H1 (cell line): ENCODE data around the gene CAPZA2. TPM values are rescaled to one million over a fixed set of nuclear protein-coding genes. Genes with fewer than 3 reads are reported as not detected.

ENCODE experiments used
- CTCF ChIA-PET: fragments of 300-600 bp; sonication (Branson Sonifier 250); formaldehyde crosslinking; loops from one replicate; lab custom pipeline; 2021; ENCODE audit not compliant: partially characterized antibody; lab: Charles Lee
- POLR2A ChIA-PET: fragments of 300-600 bp; sonication (Branson Sonifier 250); formaldehyde crosslinking; loops from one replicate; lab custom pipeline; 2021; ENCODE audit warnings: inconsistent platforms; ENCODE audit not compliant: partially characterized antibody; lab: Charles Lee
- DNase-seq, 2 experiments: peaks; one replicate each; pipeline versions ENCODE4 v3.0.0 to v3.0.0-alpha.2; 2010 to 2022; ENCODE audit warnings: low spot score in 2 of 2, low read depth in 1 of 2, mixed read lengths in 1 of 2
- FAIRE-seq: peaks from 2 replicates; lab custom pipeline; 2011; peaks lifted over from hg19 to GRCh38; lab: Jason Lieb, UNC
- H2AFZ ChIP-seq: 2 replicates; pipeline ENCODE4 v1.8.1; 2012; ENCODE audit warnings: low read length, inconsistent platforms
- H2AK5ac ChIP-seq: 2 replicates; pipeline ENCODE4 v1.6.1; 2013; ENCODE audit warnings: low read depth, low read length
- H2BK120ac ChIP-seq: replicated peaks from 2 replicates; pipeline ENCODE3; 2013; ENCODE audit warnings: low read depth, low read length, inconsistent platforms
- H2BK12ac ChIP-seq: 2 replicates; pipeline ENCODE4 v1.6.1; 2013; ENCODE audit warnings: low read depth, low read length
- H2BK15ac ChIP-seq: 2 replicates; pipeline ENCODE4 v1.6.1; 2013; ENCODE audit warnings: low read length
- H2BK20ac ChIP-seq: 2 replicates; pipeline ENCODE4 v1.6.1; 2013; ENCODE audit warnings: low read length
- H2BK5ac ChIP-seq: 2 replicates; pipeline ENCODE4 v1.6.1; 2013; ENCODE audit warnings: low read depth, low read length
- H3K14ac ChIP-seq: 2 replicates; pipeline ENCODE4 v1.6.1; 2013; ENCODE audit warnings: inconsistent platforms; ENCODE audit not compliant: insufficient read length
- H3K18ac ChIP-seq: 2 replicates; pipeline ENCODE4 v1.6.1; 2013; ENCODE audit warnings: low read length; ENCODE audit errors: extremely low read depth
- H3K23ac ChIP-seq: 2 replicates; pipeline ENCODE4 v1.6.1; 2013; ENCODE audit warnings: inconsistent platforms; ENCODE audit not compliant: insufficient read length
- H3K23me2 ChIP-seq: 2 replicates; pipeline ENCODE4 v1.6.1; 2013; ENCODE audit warnings: low read depth, low read length
- H3K27ac ChIP-seq: 2 replicates; pipeline ENCODE4 v1.6.1; 2011; ENCODE audit warnings: low read depth, low read length, inconsistent platforms
- H3K27me3 ChIP-seq, 4 experiments: replicated peaks in 1 of 4; 1 replicate in 1 of 4; 2 replicates in 3 of 4; pipeline versions ENCODE4 v1.6.1 to v1.8.1; 2011 to 2013; ENCODE audit warnings: low read length in 3 of 4, mild to moderate bottlenecking in 3 of 4, inconsistent platforms in 2 of 4, mixed read lengths in 2 of 4, moderate library complexity in 1 of 4; ENCODE audit not compliant: control insufficient read depth in 3 of 4, insufficient read depth in 3 of 4; ENCODE audit errors: extremely low read depth in 1 of 4
- H3K36me3 ChIP-seq, 4 experiments: 2 replicates each; pipeline versions ENCODE4 v1.6.1 to v1.8.1; 2011 to 2013; ENCODE audit warnings: mild to moderate bottlenecking in 4 of 4, low read length in 3 of 4, moderate library complexity in 2 of 4, control low read depth in 1 of 4, inconsistent platforms in 1 of 4; ENCODE audit not compliant: insufficient read depth in 4 of 4, control insufficient read depth in 2 of 4
- H3K4ac ChIP-seq: replicated peaks from 2 replicates; pipeline ENCODE3; 2013; ENCODE audit warnings: low read length, low read depth, mixed read lengths, inconsistent platforms; ENCODE audit not compliant: insufficient read length
- H3K4me1 ChIP-seq, 4 experiments: replicated peaks in 1 of 4; 1 replicate in 1 of 4; 2 replicates in 3 of 4; pipeline versions ENCODE4 v1.6.1 to v1.8.1; 2011 to 2013; ENCODE audit warnings: low read length in 3 of 4, inconsistent platforms in 2 of 4, mixed read lengths in 1 of 4; ENCODE audit not compliant: insufficient read depth in 4 of 4, control insufficient read depth in 3 of 4
- H3K4me2 ChIP-seq, 2 experiments: 2 replicates each; pipeline versions ENCODE4 v1.6.1 to v1.8.1; 2011 to 2013; ENCODE audit warnings: low read depth in 2 of 2, low read length in 2 of 2, control low read depth in 1 of 2, inconsistent platforms in 1 of 2, mild to moderate bottlenecking in 1 of 2; ENCODE audit not compliant: insufficient read depth in 1 of 2
- H3K4me3 ChIP-seq, 4 experiments: fragments of 200-600, 300-600 bp in 1 of 4; sonication (generic), shearing (Covaris generic), sonication (Bioruptor Twin) in 1 of 4; 2 replicates each; pipeline versions ENCODE4 v1.5.1 to v1.8.1; 2011 to 2016; ENCODE audit warnings: low read length in 4 of 4, low read depth in 3 of 4, control low read depth in 2 of 4, inconsistent platforms in 2 of 4, mild to moderate bottlenecking in 2 of 4, mixed read lengths in 1 of 4, moderate library complexity in 1 of 4; ENCODE audit not compliant: insufficient read depth in 2 of 4; ENCODE audit errors: extremely low read depth in 1 of 4
- H3K56ac ChIP-seq: replicated peaks from 2 replicates; pipeline ENCODE3; 2013; ENCODE audit warnings: low read depth, mild to moderate bottlenecking, mixed read lengths, low read length, inconsistent platforms; ENCODE audit not compliant: insufficient read length
- H3K79me1 ChIP-seq: 2 replicates; pipeline ENCODE4 v1.6.1; 2013; ENCODE audit warnings: low read depth, low read length, control low read depth
- H3K79me2 ChIP-seq, 2 experiments: 2 replicates each; pipeline versions ENCODE4 v1.6.1 to v1.8.1; 2012 to 2013; ENCODE audit warnings: low read length in 2 of 2, mild to moderate bottlenecking in 2 of 2, inconsistent platforms in 1 of 2; ENCODE audit not compliant: insufficient read depth in 2 of 2, control insufficient read depth in 1 of 2
- H3K9ac ChIP-seq, 4 experiments: replicated peaks in 1 of 4; 1 replicate in 1 of 4; 2 replicates in 3 of 4; pipeline versions ENCODE4 v1.6.1 to v1.8.1; 2011 to 2013; ENCODE audit warnings: low read depth in 3 of 4, low read length in 3 of 4, control low read depth in 2 of 4, mild to moderate bottlenecking in 2 of 4, moderate library complexity in 2 of 4, inconsistent platforms in 1 of 4; ENCODE audit errors: extremely low read depth in 1 of 4
- H3K9me3 ChIP-seq, 2 experiments: 2 replicates each; pipeline versions ENCODE4 v1.6.1 to v1.8.1; 2012 to 2013; ENCODE audit warnings: mild to moderate bottlenecking in 2 of 2, moderate library complexity in 2 of 2, control low read depth in 1 of 2, inconsistent platforms in 1 of 2, low read depth in 1 of 2, low read length in 1 of 2, mixed read lengths in 1 of 2; ENCODE audit not compliant: insufficient read depth in 2 of 2
- H4K20me1 ChIP-seq, 2 experiments: replicated peaks in 1 of 2; 2 replicates each; pipeline versions ENCODE3 to v1.8.1; 2011 to 2013; ENCODE audit warnings: inconsistent platforms in 2 of 2, low read length in 2 of 2, mild to moderate bottlenecking in 1 of 2; ENCODE audit not compliant: insufficient read depth in 2 of 2, control insufficient read depth in 1 of 2
- H4K5ac ChIP-seq: 2 replicates; pipeline ENCODE4 v1.6.1; 2013; ENCODE audit warnings: low read length, low read depth, mixed read lengths, inconsistent platforms; ENCODE audit not compliant: insufficient read length
- H4K8ac ChIP-seq: 2 replicates; pipeline ENCODE4 v1.8.0; 2013; ENCODE audit warnings: mild to moderate bottlenecking, moderate library complexity, low read length, inconsistent platforms; ENCODE audit not compliant: insufficient read depth; ENCODE audit errors: extremely low read depth
- H4K91ac ChIP-seq: replicated peaks from 2 replicates; pipeline ENCODE3; 2013; ENCODE audit warnings: low read length, mixed read lengths, inconsistent platforms; ENCODE audit not compliant: insufficient read length
- ATF2 ChIP-seq: IDR thresholded peaks from 2 replicates; pipeline ENCODE4 v1.6.1; 2012; ENCODE audit warnings: low read length, inconsistent platforms
- ATF3 ChIP-seq: IDR thresholded peaks from 2 replicates; pipeline ENCODE4 v1.6.1; 2011; ENCODE audit warnings: low read depth, mild to moderate bottlenecking, low read length; ENCODE audit not compliant: insufficient read depth
- CHD2 ChIP-seq: IDR thresholded peaks from 2 replicates; pipeline ENCODE4 v1.6.1; 2012; ENCODE audit warnings: low read length, improper control_type of control experiment
- E2F6 ChIP-seq: IDR thresholded peaks from 2 replicates; pipeline ENCODE4 v1.6.1; 2012; ENCODE audit warnings: inconsistent platforms
- FOSL1 ChIP-seq: IDR thresholded peaks from 2 replicates; pipeline ENCODE4 v1.6.1; 2011; ENCODE audit warnings: mild to moderate bottlenecking, low read depth, low read length, moderate library complexity; ENCODE audit not compliant: insufficient read depth
- GTF2F1 ChIP-seq: IDR thresholded peaks from 2 replicates; pipeline ENCODE4 v1.6.1; 2012; ENCODE audit warnings: low read depth, low read length, improper control_type of control experiment, borderline replicate concordance
- POLR2AphosphoS5 ChIP-seq: IDR thresholded peaks from 2 replicates; pipeline ENCODE4 v1.6.1; 2011; ENCODE audit warnings: low read depth, low read length
- RAD21 ChIP-seq, 2 experiments: IDR thresholded peaks in 1 of 2; conservative IDR thresholded peaks in 1 of 2; 2 replicates each; pipeline ENCODE4 v1.6.1; 2011; ENCODE audit warnings: low read depth in 2 of 2, low read length in 2 of 2, improper control_type of control experiment in 1 of 2, inconsistent platforms in 1 of 2, mild to moderate bottlenecking in 1 of 2, moderate library complexity in 1 of 2
- SAP30 ChIP-seq: fragments of 300-600 bp; sonication (generic); IDR thresholded peaks from 2 replicates; pipeline ENCODE4 v1.7.1; 2012; ENCODE audit warnings: low read length, moderate library complexity, mild to moderate bottlenecking, inconsistent platforms; ENCODE audit not compliant: insufficient read depth, insufficient replicate concordance
- SP4 ChIP-seq: IDR thresholded peaks from 2 replicates; pipeline ENCODE4 v1.6.1; 2012; ENCODE audit warnings: low read length, inconsistent platforms
- WGBS, 2 experiments: shearing (Covaris generic) in 1 of 2; methylation state at CpG; one replicate each; pipeline versions ENCODE4 v1.1.6 to v1.1.7; 2013 to 2015; ENCODE audit warnings: low lambda C conversion rate in 2 of 2, mixed read lengths in 2 of 2, inconsistent platforms in 1 of 2, low coverage in 1 of 2, missing lambda C conversion rate in 1 of 2; ENCODE audit not compliant: insufficient replicate concordance in 2 of 2, insufficient coverage in 1 of 2, insufficient read length in 1 of 2; ENCODE audit errors: extremely low coverage in 1 of 2, missing lambda C conversion rate in 1 of 2; 5-methylcytosine and 5-hydroxymethylcytosine counted together
- polyA plus RNA-seq, 7 experiments: library from polyadenylated mRNA; depleted of rRNA in 3 of 7; stranded (reverse) in 5 of 7; unstranded in 2 of 7; fragments of >200 nt in 5 of 7; fragments of 200-250 nt in 2 of 7; gene quantifications; 1 replicate in 5 of 7; 2 replicates in 1 of 7; 4 replicates in 1 of 7; pipeline versions ENCODE4 v1.2.1 to v1.2.3, GENCODE V29; 2011 to 2013; ENCODE audit warnings: missing spikeins in 2 of 7, mixed read lengths in 2 of 7
- total RNA-seq: library from RNA; stranded (reverse); fragmentation: NEBNext Ultra II Directional; extraction: Animal tissue kit (Norgen Biotek cat#: 25700); gene quantifications from 2 replicates; pipeline ENCODE4 v1.2.1, GENCODE V29; 2021

The CAPZA2 gene
- total and polyA plus RNA-seq, 2 of the 8 experiments (the other 6 are each of a cell fraction or from before 2014, with no cell fraction given): 33.2 to 145 TPM

- peaks cover 0 to 32% (median 9%) of the 10 kb centered on the region in 4 experiments; a peak in 6 of 8 replicates for H3K36me3 ChIP-seq
- H3K79me1 ChIP-seq: no peaks in the 10 kb centered on the region
- FAIRE-seq (no peak), DNase-seq (no peak)
- ChIA-PET POLR2A (no interaction called here), CTCF (no interaction called here)
- H3K9ac ChIP-seq: no peak overlapping the region; a peak in 1 of 7 replicates
- no peak overlapping the region for H3K4ac ChIP-seq
- no peaks in the 10 kb centered on the region for H4K20me1 ChIP-seq
- no peak overlapping the region for H3K18ac ChIP-seq
- H3K23me2 ChIP-seq: no peaks in the 10 kb centered on the region
- no peak overlapping the region for H2BK12ac ChIP-seq
- no peak overlapping the region for H3K4me3 ChIP-seq
- no peak overlapping the region for H3K56ac ChIP-seq
- no peaks in the 10 kb centered on the region for H3K9me3 ChIP-seq
- 91% methylated on average over 1 of the region's 1 CpG; no CpG with 5 or more reads in 1 of the 2 experiments for WGBS, 2 experiments
- H3K4me2 ChIP-seq: no peak overlapping the region
- no peak overlapping the region for H2AFZ ChIP-seq
- H3K27ac ChIP-seq: no peak overlapping the region
- peaks cover 0 to 6% (median 2%) of the 10 kb centered on the region in 4 experiments; a peak in 2 of 7 replicates for H3K4me1 ChIP-seq
- H3K79me2 ChIP-seq: peaks cover 0 to 4% of the 10 kb centered on the region in 2 experiments; a peak in 1 of 4 replicates
- H3K14ac ChIP-seq: no peak overlapping the region
- no peak overlapping the region for H2BK20ac ChIP-seq
- H2BK120ac ChIP-seq: no peak overlapping the region
- no peak overlapping the region for H3K23ac ChIP-seq
- H4K91ac ChIP-seq: no peak overlapping the region
- H3K27me3 ChIP-seq: no peaks in the 10 kb centered on the region
- H2BK5ac ChIP-seq: no peak overlapping the region
- no peak overlapping the region for H2BK15ac ChIP-seq
- H2AK5ac ChIP-seq: no peak overlapping the region
- H4K5ac ChIP-seq: no peak overlapping the region
- no peak overlapping the region for H4K8ac ChIP-seq
- no peak for TF ChIP-seq ATF2
- TF ChIP-seq E2F6: no peak
- no peak for TF ChIP-seq FOSL1
- no peak for TF ChIP-seq SP4
- no peak for TF ChIP-seq POLR2AphosphoS5
- TF ChIP-seq ATF3: no peak
- TF ChIP-seq RAD21 (IDR thresholded peaks at IDR 0.05 in 1 of 2, conservative IDR thresholded peaks at IDR 0.05 in 1 of 2; ENCODE audit: low read depth in 2 of 2, low read length in 2 of 2): no peak
- TF ChIP-seq GTF2F1: no peak
- TF ChIP-seq CHD2: no peak
- TF ChIP-seq SAP30: no peak
Measured at GRCh38 chr7:116906391-116906790, 44.0 kb downstream of the CAPZA2 start.
